ENCODE measurements around the gene PRKCB.

Gene PRKCB

GRCh38 chr16:24262816-24263215 is 427.0 kb downstream of the PRKCB start:
- DNase-seq: no peak

Data from hematopoietic multipotent progenitor cell treated with erythropoietin and hydrocortisone succinate and interleukin-3 and kit ligand, for 6 days (in vitro differentiated cells).